Body of pancreas (tissue), 4 donors: ENCODE results near the gene NDC1.

Experiments
- CTCF ChIP-seq, 7 experiments: fragments of 450-650 bp in 4 of 7; fragments of 200-600 bp in 3 of 7; sonication (generic) in 3 of 7; IDR thresholded peaks; one replicate each; pipeline ENCODE4 v1.5.1; 2016 to 2019; ENCODE audit warnings: antibody characterized with exemption in 7 of 7
- POLR2A ChIP-seq, 3 donors: fragments of 450-650 bp; IDR thresholded peaks; one replicate each; pipeline ENCODE4 v1.6.1; 2016; ENCODE audit warnings: antibody characterized with exemption in 3 of 3, mild to moderate bottlenecking in 2 of 3

DNA sequence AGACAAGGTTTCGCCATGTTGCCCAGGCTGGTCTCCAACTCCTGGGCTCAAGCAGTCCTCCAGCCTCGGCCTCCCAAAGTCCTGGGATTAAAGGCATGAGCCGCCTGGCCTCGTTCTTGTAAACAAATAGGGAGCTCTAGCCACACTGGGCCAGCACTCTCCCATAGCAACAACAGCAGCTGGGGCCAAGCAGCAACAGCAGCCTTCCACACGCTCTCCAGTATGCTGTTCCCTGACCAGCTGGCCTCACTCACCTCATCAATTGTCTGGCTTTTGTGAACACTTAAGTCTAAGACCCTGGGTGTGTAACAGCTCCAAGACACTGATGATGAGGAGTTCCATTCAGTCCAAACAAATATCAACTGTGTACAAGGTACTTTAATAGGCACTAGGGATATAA lies 82.2 kb downstream of the NDC1 start:
- TF ChIP-seq CTCF (IDR thresholded peaks at IDR 0.05) (no peak), POLR2A (IDR thresholded peaks at IDR 0.05) (no peak)
